ENCODE measurements around the gene MOG.

Gene MOG

DNA sequence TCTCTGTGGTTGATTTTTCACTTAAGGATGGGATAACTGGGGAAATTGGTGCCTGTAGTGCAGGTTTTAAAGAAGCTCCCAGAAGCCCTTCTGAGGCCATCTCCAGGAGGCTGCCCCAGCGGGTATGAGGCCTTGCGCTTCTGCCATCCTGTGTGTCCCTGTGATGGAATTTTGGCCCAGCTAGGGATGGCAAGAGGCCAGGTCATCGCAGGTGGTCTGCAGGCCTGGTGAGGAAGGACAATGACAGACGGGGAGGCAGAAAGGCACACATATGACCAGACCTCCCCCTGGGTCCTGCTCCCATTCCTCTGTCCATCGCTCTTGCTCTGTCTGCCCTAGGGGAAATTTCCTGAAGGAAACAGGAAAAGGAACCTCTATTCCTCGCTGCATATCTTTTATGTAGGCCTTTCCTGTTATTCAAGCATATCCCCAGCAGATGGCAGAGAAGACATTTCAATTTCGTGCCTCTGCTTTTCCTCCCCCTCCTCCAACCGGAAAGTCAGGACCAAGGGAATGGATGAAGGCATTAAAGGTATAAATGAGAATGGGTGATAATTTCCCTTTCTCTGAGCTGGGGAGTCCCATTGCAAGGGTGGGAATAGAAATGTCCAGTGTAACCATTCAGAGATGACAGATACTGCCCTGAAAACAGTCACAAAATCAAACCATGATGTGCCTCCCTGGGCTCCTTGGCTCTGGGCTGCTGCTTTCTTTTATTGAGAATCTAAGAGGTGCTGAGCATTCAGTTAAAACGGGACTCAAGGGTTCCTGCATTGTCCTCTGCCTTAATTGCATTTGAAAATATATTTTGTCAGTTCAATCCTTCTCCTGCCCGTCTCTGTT lies 48.7 kb downstream of the MOG start:
- Histone ChIP-seq H3K27me3 (ENCODE audit: control insufficient read depth in 1 of 2, insufficient read depth in 2 of 2, low read length in 2 of 2) (peaks cover 7 to 21% of the 10 kb centered on the region in 2 donors), H3K27ac (ENCODE audit: low read length) (no peak overlapping the region), H3K9ac (ENCODE audit: low read length in 2 of 2) (peak overlapping the region in 1 of 2 donors; percentile 21), H3K4me1 (ENCODE audit: control insufficient read depth, insufficient read depth, low read length) (no peaks in the 10 kb centered on the region), H3K4me3 (ENCODE audit: low read length in 2 of 2) (no peak overlapping the region), H3K36me3 (ENCODE audit: control insufficient read depth in 2 of 2, insufficient read depth in 2 of 2, low read length in 2 of 2) (no peaks in the 10 kb centered on the region), H3K9me3 (ENCODE audit: control insufficient read depth in 2 of 2, low read length in 2 of 2) (no peaks in the 10 kb centered on the region)

DNA sequence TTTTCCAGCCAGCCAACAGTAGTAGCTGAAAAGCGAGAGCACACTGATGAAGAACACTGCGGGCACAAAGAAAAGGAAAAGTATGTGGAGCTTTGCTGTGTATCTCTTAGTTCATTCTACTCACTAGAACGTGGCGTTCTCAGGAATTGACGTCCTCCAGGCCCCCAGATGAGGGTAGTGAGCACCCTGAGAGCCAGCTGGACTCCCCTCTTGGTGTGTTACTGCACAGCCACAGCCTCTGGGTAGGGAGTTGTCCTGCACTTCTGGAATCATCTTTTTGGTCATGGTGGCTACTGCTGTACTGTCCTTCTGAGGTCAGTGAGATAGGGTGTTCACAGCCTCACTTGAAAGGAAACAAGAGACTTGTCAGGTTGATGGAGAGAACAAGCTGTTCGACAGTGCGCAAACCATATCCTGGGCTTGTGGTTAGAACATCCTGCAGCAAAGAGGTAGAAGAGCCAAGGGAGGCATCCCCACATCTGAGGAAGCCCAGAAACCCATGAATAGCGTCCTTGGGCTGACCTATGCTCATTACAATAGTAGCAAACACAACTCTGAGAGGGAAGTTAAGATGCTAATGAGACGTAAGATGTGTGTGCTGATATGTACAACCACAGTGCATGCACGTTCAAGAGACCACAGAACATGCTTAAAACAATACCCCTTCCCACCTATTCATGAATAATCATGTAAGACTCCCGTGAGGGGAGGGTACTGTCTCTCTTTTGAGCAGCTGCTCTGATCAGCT lies 51.7 kb downstream of the MOG start:
- H3K27me3 ChIP-seq (ENCODE audit: control insufficient read depth in 1 of 2, insufficient read depth in 2 of 2, low read length in 2 of 2), result peaks cover 9 to 18% of the 10 kb centered on the region in 2 donors
- H3K9me3 ChIP-seq (ENCODE audit: control insufficient read depth in 2 of 2, low read length in 2 of 2), result no peaks in the 10 kb centered on the region
- no peak overlapping the region for H3K27ac ChIP-seq (ENCODE audit: low read length)
- H3K4me1 ChIP-seq (ENCODE audit: control insufficient read depth, insufficient read depth, low read length), result no peaks in the 10 kb centered on the region
- H3K4me3 ChIP-seq (ENCODE audit: low read length in 2 of 2), result no peak overlapping the region
- H3K9ac ChIP-seq (ENCODE audit: low read length in 2 of 2), result no peak overlapping the region
- H3K36me3 ChIP-seq (ENCODE audit: control insufficient read depth in 2 of 2, insufficient read depth in 2 of 2, low read length in 2 of 2), result no peaks in the 10 kb centered on the region

DNA sequence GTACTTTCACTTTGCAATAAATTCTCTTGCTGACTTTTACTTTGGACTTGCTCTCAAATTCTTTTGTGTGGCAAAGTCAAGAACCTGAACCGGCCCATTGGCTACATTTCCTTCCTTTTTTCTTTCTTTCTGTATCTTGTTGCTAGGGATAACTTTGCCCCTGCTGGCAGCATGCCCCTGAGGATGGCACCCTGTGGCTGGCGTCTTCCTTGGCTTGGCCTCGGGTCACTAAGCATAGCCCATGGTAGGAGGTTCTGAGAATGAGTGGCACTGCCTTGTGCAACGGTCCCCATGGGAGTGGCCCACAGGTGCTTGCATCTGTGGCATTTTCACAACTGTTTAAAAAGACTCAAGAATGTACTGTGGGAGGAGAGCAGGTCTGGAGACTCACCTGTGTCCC lies 52.3 kb downstream of the MOG start:
- Histone ChIP-seq H3K9ac (ENCODE audit: low read length in 2 of 2) (no peak overlapping the region), H3K4me1 (ENCODE audit: control insufficient read depth, insufficient read depth, low read length) (no peaks in the 10 kb centered on the region), H3K27me3 (ENCODE audit: control insufficient read depth in 1 of 2, insufficient read depth in 2 of 2, low read length in 2 of 2) (peaks cover 9 to 18% of the 10 kb centered on the region in 2 donors), H3K4me3 (ENCODE audit: low read length in 2 of 2) (no peak overlapping the region), H3K27ac (ENCODE audit: low read length) (no peak overlapping the region), H3K9me3 (ENCODE audit: control insufficient read depth in 2 of 2, low read length in 2 of 2) (no peaks in the 10 kb centered on the region), H3K36me3 (ENCODE audit: control insufficient read depth in 2 of 2, insufficient read depth in 2 of 2, low read length in 2 of 2) (no peaks in the 10 kb centered on the region)

DNA sequence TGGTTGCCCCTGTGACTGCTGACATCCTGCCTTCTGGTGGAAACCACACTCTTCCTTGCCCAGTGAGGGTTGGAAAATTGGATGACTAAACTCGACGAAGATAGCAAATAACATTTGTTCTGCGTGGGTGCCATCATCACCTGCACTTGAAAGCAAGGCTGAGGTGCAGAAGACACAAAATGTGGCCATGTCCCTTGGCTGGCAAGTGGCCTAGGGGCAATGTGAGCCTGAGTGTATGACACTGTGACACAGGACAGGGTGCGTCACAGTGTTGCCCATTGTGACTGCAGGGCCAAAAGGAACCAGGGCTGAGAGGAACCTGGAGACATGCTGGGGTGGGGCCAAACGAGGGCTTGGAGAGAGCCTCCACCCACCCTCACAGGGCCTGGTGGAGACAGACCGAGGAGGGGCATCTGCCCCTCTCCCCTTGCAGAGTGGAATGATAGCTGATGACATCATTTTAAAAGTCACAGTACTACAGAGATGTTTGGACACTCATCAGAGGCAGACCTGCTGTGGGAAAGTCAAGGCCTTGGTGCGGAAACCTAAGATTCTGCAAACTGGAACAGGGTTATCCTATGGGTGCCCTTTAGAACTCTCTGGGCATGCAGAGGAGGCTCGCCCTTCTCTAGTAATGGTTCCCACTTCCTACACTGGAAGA lies 53.5 kb downstream of the MOG start:
- H3K9ac ChIP-seq (ENCODE audit: low read length in 2 of 2), result no peak overlapping the region
- no peaks in the 10 kb centered on the region for H3K36me3 ChIP-seq (ENCODE audit: control insufficient read depth in 2 of 2, insufficient read depth in 2 of 2, low read length in 2 of 2)
- H3K27ac ChIP-seq (ENCODE audit: low read length), result no peak overlapping the region
- no peaks in the 10 kb centered on the region for H3K9me3 ChIP-seq (ENCODE audit: control insufficient read depth in 2 of 2, low read length in 2 of 2)
- H3K27me3 ChIP-seq (ENCODE audit: control insufficient read depth in 1 of 2, insufficient read depth in 2 of 2, low read length in 2 of 2), result peaks cover 9 to 20% of the 10 kb centered on the region in 2 donors
- H3K4me1 ChIP-seq (ENCODE audit: control insufficient read depth, insufficient read depth, low read length), result no peaks in the 10 kb centered on the region
- no peak overlapping the region for H3K4me3 ChIP-seq (ENCODE audit: low read length in 2 of 2)

GRCh38 chr6:29720863-29721262 lies 64.0 kb downstream of the MOG start:
- Histone ChIP-seq H3K27me3 (ENCODE audit: control insufficient read depth in 1 of 2, insufficient read depth in 2 of 2, low read length in 2 of 2) (peaks cover 0 to 2% of the 10 kb centered on the region in 2 donors), H3K4me1 (ENCODE audit: control insufficient read depth, insufficient read depth, low read length) (peaks cover 13% of the 10 kb centered on the region), H3K27ac (ENCODE audit: low read length) (no peak overlapping the region), H3K9me3 (ENCODE audit: control insufficient read depth in 2 of 2, low read length in 2 of 2) (no peaks in the 10 kb centered on the region), H3K9ac (ENCODE audit: low read length in 2 of 2) (no peak overlapping the region), H3K36me3 (ENCODE audit: control insufficient read depth in 2 of 2, insufficient read depth in 2 of 2, low read length in 2 of 2) (peaks cover 0 to 2% of the 10 kb centered on the region in 2 donors), H3K4me3 (ENCODE audit: low read length in 2 of 2) (no peak overlapping the region)

All from stomach smooth muscle (tissue), 2 donors.